HG02884 (cell line): ENCODE measurements around the gene SOX10.

Experiments
- ATAC-seq: cut with Tn5 transposase; IDR thresholded peaks from one replicate; pipeline ENCODE4 v1.9.1; 2021; ENCODE audit warnings: mild to moderate bottlenecking, moderate library complexity; ENCODE audit not compliant: unreplicated experiment

Gene SOX10

GRCh38 chr22:37983860-37984791, at the start of gene SOX10:
Gene SOX10, minus strand, starts transcription at chr22:37984555. Its CDS starts 771 bp downstream, at chr22:37983784.
- no peak for ATAC-seq

- ATAC-seq, result no peak
Observed at GRCh38 chr22:38033522-38034277, 49.3 kb upstream of the SOX10 start.

- no peak for ATAC-seq
Observed at GRCh38 chr22:38032681-38033521, 48.5 kb upstream of the SOX10 start.

GRCh38 chr22:38031491-38031890, 47.1 kb upstream of the SOX10 start:
- no peak for ATAC-seq

- no peak for ATAC-seq
Observed at GRCh38 chr22:38030311-38031133, 46.2 kb upstream of the SOX10 start.

GRCh38 chr22:38029901-38030300, 45.5 kb upstream of the SOX10 start:
- no peak for ATAC-seq

GRCh38 chr22:38029370-38029769, 45.0 kb upstream of the SOX10 start:
- no peak for ATAC-seq

- no peak for ATAC-seq
Observed at GRCh38 chr22:38028344-38029130, 44.2 kb upstream of the SOX10 start.

- ATAC-seq, result no peak
Observed at GRCh38 chr22:38027487-38027886, 43.1 kb upstream of the SOX10 start.

- no peak for ATAC-seq
Observed at GRCh38 chr22:38026130-38027111, 42.1 kb upstream of the SOX10 start.

- no peak for ATAC-seq
Observed at GRCh38 chr22:38025514-38025913, 41.2 kb upstream of the SOX10 start.

- ATAC-seq, result no peak
Observed at GRCh38 chr22:38023045-38023444, 38.7 kb upstream of the SOX10 start.

- no peak for ATAC-seq
Observed at GRCh38 chr22:38021206-38021605, 36.9 kb upstream of the SOX10 start.

GRCh38 chr22:38018938-38019827, 34.8 kb upstream of the SOX10 start:
- ATAC-seq, result no peak

GRCh38 chr22:38017939-38018885, 33.9 kb upstream of the SOX10 start:
- no peak for ATAC-seq

- ATAC-seq, result no peak
Observed at GRCh38 chr22:38017272-38017920, 33.0 kb upstream of the SOX10 start.
